Liver (tissue), 9 donors: ENCODE data around the gene VWA3B. TPM values are rescaled to one million over a fixed set of nuclear protein-coding genes. Genes with fewer than 3 reads are reported as not detected.

ENCODE experiments used
- DNase-seq: peaks from one replicate; pipeline ENCODE4 v3.0.0-alpha.2; 2017; ENCODE audit warnings: low spot score
- H3K27ac ChIP-seq, 2 donors: one replicate each; pipeline ENCODE4 v1.7.0; 2013; ENCODE audit warnings: inconsistent platforms in 2 of 2, low read length in 2 of 2, control low read depth in 1 of 2, low read depth in 1 of 2, mild to moderate bottlenecking in 1 of 2
- H3K27me3 ChIP-seq, 4 donors: one replicate each; pipeline versions ENCODE4 v1.6.1 to v1.7.0; 2013; ENCODE audit warnings: low read length in 3 of 4, inconsistent platforms in 1 of 4, mild to moderate bottlenecking in 1 of 4, moderate library complexity in 1 of 4; ENCODE audit not compliant: control insufficient read depth in 4 of 4, insufficient read depth in 4 of 4
- H3K36me3 ChIP-seq, 4 donors: one replicate each; pipeline versions ENCODE4 v1.6.1 to v1.7.0; 2013; ENCODE audit warnings: low read length in 3 of 4, mild to moderate bottlenecking in 3 of 4, low read depth in 1 of 4, moderate library complexity in 1 of 4; ENCODE audit not compliant: control insufficient read depth in 4 of 4, insufficient read depth in 3 of 4
- H3K4me1 ChIP-seq, 4 donors: one replicate each; pipeline versions ENCODE4 v1.6.1 to v1.7.0; 2013; ENCODE audit warnings: low read length in 3 of 4, mild to moderate bottlenecking in 3 of 4, moderate library complexity in 1 of 4; ENCODE audit not compliant: control insufficient read depth in 4 of 4, insufficient read depth in 4 of 4
- H3K4me3 ChIP-seq, 3 donors: one replicate each; pipeline versions ENCODE4 v1.6.1 to v1.7.0; 2013; ENCODE audit warnings: low read length in 3 of 3, control low read depth in 1 of 3, low read depth in 1 of 3, mild to moderate bottlenecking in 1 of 3
- H3K9ac ChIP-seq, 2 donors: one replicate each; pipeline ENCODE4 v1.7.0; 2013; ENCODE audit warnings: low read length in 2 of 2, mild to moderate bottlenecking in 2 of 2, moderate library complexity in 2 of 2, control low read depth in 1 of 2, low read depth in 1 of 2
- H3K9me3 ChIP-seq, 4 donors: one replicate each; pipeline versions ENCODE4 v1.6.1 to v1.7.0; 2013; ENCODE audit warnings: low read length in 3 of 4; ENCODE audit not compliant: control insufficient read depth in 4 of 4
- EGR1 ChIP-seq, 2 donors: IDR thresholded peaks; 2 replicates each; pipeline ENCODE4 v1.6.1; 2016 to 2018; ENCODE audit warnings: antibody characterized with exemption in 2 of 2, low read depth in 2 of 2
- FOXA1 ChIP-seq: IDR thresholded peaks from 2 replicates; pipeline ENCODE4 v1.6.1; 2016; ENCODE audit warnings: antibody characterized with exemption
- GABPA ChIP-seq, 2 donors: IDR thresholded peaks in 1 of 2; conservative IDR thresholded peaks in 1 of 2; 2 replicates each; pipeline ENCODE4 v1.6.1; 2016; ENCODE audit warnings: antibody characterized with exemption in 2 of 2, mild to moderate bottlenecking in 1 of 2, moderate library complexity in 1 of 2
- HNF4A ChIP-seq, 2 donors: conservative IDR thresholded peaks; 2 replicates each; pipeline ENCODE4 v1.6.1; 2016; ENCODE audit warnings: antibody characterized with exemption in 2 of 2, mild to moderate bottlenecking in 2 of 2
- HNF4G ChIP-seq: IDR thresholded peaks from 2 replicates; pipeline ENCODE4 v1.6.1; 2016; ENCODE audit warnings: antibody characterized with exemption
- JUND ChIP-seq, 2 donors: IDR thresholded peaks; 2 replicates each; pipeline ENCODE4 v1.6.1; 2016; ENCODE audit warnings: antibody characterized with exemption in 2 of 2
- NR2F2 ChIP-seq: IDR thresholded peaks from 2 replicates; pipeline ENCODE4 v1.6.1; 2016; ENCODE audit warnings: antibody characterized with exemption
- RAD21 ChIP-seq, 2 donors: IDR thresholded peaks; 2 replicates each; pipeline ENCODE4 v1.6.1; 2016; ENCODE audit warnings: antibody characterized with exemption in 2 of 2, mild to moderate bottlenecking in 2 of 2
- SP1 ChIP-seq: IDR thresholded peaks from 2 replicates; pipeline ENCODE4 v1.6.1; 2018; ENCODE audit warnings: antibody characterized with exemption, mild to moderate bottlenecking
- TAF1 ChIP-seq: conservative IDR thresholded peaks from 2 replicates; pipeline ENCODE4 v1.6.1; 2016; ENCODE audit warnings: antibody characterized with exemption, mild to moderate bottlenecking
- ZBTB33 ChIP-seq: IDR thresholded peaks from 2 replicates; pipeline ENCODE4 v1.6.1; 2016; ENCODE audit warnings: antibody characterized with exemption
- WGBS: extraction: QIAGEN DNeasy Blood & Tissue Kit; methylation state at CpG from one replicate; pipeline ENCODE4 v1.1.7; 2013; 5-methylcytosine and 5-hydroxymethylcytosine counted together
- polyA plus RNA-seq, 2 donors: library from polyadenylated mRNA; stranded (reverse) in 1 of 2; unstranded in 1 of 2; fragments of 200-250 nt in 1 of 2; fragments of >200 nt in 1 of 2; fragmentation: Nextera tagmentation in 1 of 2; extraction: Ambion mirVana in 1 of 2; gene quantifications; one replicate each; pipeline versions ENCODE4 v1.2.1 to v1.2.3, GENCODE V29; 2013 to 2015
- total RNA-seq, 2 donors: library from RNA; depleted of rRNA; stranded (reverse); fragments of >200 nt; gene quantifications; one replicate each; pipeline ENCODE4 v1.2.3, GENCODE V29; 2014
- TF ChIP-seq, protein P1 (sequence below): IDR thresholded peaks from 2 replicates; pipeline ENCODE4 v1.6.1; 2016; ENCODE audit warnings: antibody characterized with exemption
- TF ChIP-seq, protein P2 (sequence below): IDR thresholded peaks from 2 replicates; pipeline ENCODE4 v1.6.1; 2016; ENCODE audit warnings: antibody characterized with exemption
- TF ChIP-seq, protein P3 (sequence below): IDR thresholded peaks from 2 replicates; pipeline ENCODE4 v1.6.1; 2016; ENCODE audit warnings: antibody characterized with exemption, mild to moderate bottlenecking
- donor health status: healthy.
- donor health status: healthy.
- donor health status: healthy.
- donor health status: healthy.
- donor health status: healthy.

The VWA3B gene
- total and polyA plus RNA-seq, 4 donors = 0.08 TPM; not detected in 3

DNA sequence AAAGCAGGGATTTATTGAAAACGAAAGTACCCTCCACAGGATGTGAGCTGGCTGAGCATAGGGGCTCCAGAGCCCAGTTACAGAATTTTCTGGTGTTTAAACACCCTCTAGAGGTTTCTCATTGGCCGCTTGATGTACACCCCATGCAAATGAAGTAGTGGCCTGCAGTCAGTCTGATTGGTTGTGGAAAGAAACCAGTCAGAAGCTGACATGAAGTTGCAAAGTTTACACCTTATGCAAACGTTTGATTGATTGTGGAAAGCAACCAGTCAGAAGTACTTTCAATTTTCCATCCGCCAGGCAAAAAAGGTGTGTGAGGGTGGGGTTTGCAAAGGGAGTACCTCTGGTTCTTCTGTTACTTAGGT lies 62.3 kb downstream of the VWA3B start:
- Histone ChIP-seq H3K9ac (no peak overlapping the region), H3K36me3 (no peaks in the 10 kb centered on the region), H3K4me1 (no peaks in the 10 kb centered on the region), H3K4me3 (no peak overlapping the region), H3K27ac (peak overlapping the region in 1 of 2 donors; percentile 39), H3K27me3 (no peaks in the 10 kb centered on the region), H3K9me3 (peaks cover 0 to 2% (median 0%) of the 10 kb centered on the region in 4 donors)
- TF ChIP-seq RAD21 (IDR thresholded peaks at IDR 0.05) (peak in 1 of 2 donors; percentile 28), SP1 (peak; percentile 9), HNF4G (no peak)
- TF ChIP-seq, protein P1, sequence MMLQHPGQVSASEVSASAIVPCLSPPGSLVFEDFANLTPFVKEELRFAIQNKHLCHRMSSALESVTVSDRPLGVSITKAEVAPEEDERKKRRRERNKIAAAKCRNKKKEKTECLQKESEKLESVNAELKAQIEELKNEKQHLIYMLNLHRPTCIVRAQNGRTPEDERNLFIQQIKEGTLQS = no peak
- DNase-seq = no peak
- 38% methylated on average over 4 of the region's 4 CpGs for WGBS

DNA sequence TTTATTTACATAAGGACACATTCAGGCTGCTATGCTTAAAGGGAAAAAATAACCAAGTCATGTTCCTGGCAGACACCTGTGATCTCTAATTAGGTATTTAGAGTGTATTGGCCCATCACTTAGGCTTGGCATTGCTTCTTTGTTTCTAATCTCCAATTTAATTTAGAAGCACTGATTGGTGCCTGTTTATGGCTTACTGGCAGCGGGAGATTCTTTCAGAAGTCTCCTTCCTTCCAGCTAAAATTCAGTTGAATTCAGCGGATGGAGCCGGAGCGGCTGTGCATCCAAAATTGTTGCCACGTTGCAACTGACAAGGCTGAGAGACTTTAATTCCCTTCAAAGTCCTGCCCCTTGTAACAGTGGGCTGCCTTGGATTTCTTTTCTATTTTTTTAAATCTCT lies 66.5 kb downstream of the VWA3B start:
- no peak overlapping the region for H3K9ac ChIP-seq
- no peaks in the 10 kb centered on the region for H3K4me1 ChIP-seq
- no peaks in the 10 kb centered on the region for H3K36me3 ChIP-seq
- H3K27ac ChIP-seq = no peak overlapping the region
- no peak for DNase-seq
- TF ChIP-seq TAF1 (no peak), FOXA1 (no peak), SP1 (no peak), HNF4G (no peak), EGR1 (IDR thresholded peaks at IDR 0.05; ENCODE audit: low read depth in 2 of 2) (no peak), ZBTB33 (no peak), JUND (IDR thresholded peaks at IDR 0.05) (no peak), HNF4A (conservative IDR thresholded peaks at IDR 0.05) (no peak), NR2F2 (no peak), RAD21 (IDR thresholded peaks at IDR 0.05) (no peak), GABPA (IDR thresholded peaks at IDR 0.05 in 1 of 2, conservative IDR thresholded peaks at IDR 0.05 in 1 of 2) (no peak)
- TF ChIP-seq, protein P2, sequence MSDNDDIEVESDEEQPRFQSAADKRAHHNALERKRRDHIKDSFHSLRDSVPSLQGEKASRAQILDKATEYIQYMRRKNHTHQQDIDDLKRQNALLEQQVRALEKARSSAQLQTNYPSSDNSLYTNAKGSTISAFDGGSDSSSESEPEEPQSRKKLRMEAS = no peak
- TF ChIP-seq, protein P3, sequence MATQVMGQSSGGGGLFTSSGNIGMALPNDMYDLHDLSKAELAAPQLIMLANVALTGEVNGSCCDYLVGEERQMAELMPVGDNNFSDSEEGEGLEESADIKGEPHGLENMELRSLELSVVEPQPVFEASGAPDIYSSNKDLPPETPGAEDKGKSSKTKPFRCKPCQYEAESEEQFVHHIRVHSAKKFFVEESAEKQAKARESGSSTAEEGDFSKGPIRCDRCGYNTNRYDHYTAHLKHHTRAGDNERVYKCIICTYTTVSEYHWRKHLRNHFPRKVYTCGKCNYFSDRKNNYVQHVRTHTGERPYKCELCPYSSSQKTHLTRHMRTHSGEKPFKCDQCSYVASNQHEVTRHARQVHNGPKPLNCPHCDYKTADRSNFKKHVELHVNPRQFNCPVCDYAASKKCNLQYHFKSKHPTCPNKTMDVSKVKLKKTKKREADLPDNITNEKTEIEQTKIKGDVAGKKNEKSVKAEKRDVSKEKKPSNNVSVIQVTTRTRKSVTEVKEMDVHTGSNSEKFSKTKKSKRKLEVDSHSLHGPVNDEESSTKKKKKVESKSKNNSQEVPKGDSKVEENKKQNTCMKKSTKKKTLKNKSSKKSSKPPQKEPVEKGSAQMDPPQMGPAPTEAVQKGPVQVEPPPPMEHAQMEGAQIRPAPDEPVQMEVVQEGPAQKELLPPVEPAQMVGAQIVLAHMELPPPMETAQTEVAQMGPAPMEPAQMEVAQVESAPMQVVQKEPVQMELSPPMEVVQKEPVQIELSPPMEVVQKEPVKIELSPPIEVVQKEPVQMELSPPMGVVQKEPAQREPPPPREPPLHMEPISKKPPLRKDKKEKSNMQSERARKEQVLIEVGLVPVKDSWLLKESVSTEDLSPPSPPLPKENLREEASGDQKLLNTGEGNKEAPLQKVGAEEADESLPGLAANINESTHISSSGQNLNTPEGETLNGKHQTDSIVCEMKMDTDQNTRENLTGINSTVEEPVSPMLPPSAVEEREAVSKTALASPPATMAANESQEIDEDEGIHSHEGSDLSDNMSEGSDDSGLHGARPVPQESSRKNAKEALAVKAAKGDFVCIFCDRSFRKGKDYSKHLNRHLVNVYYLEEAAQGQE = no peak
- TF ChIP-seq, protein P1 = no peak
- H3K4me3 ChIP-seq = no peak overlapping the region
- H3K9me3 ChIP-seq = no peaks in the 10 kb centered on the region
- H3K27me3 ChIP-seq = peaks cover 0 to 2% (median 0%) of the 10 kb centered on the region in 4 donors
- WGBS = 93% methylated on average over 5 of the region's 5 CpGs
